ENCODE data around the gene TREH.

DNA sequence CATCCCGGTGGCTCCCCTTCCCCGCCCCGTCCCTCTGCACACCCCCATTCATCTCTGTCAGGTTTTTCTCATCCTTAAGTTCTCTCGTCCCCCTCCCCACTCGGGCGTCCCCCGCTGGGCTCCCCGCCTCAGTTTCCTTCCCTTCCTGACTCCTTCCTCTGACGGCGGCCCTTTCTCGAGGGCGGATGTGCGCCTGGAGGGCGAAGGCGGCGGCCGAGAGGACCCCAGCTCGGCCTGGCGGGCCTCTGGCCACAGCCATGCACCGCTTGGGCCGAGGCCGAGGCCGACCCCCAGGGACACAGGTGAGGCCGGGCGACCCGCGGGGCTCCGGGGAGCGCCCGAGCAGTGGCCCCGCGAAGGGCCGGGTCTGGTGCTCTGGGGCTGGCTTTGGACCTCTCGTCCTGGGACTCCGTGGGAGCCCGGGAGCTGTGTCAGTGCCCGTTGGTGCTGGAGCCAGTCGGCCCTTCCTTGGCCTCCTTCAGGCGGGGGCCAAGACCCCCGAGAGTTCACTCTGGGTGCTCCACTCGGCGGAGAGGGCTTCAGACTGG, 69.2 kb downstream of the TREH start:
- TF ChIP-seq, protein P1, sequence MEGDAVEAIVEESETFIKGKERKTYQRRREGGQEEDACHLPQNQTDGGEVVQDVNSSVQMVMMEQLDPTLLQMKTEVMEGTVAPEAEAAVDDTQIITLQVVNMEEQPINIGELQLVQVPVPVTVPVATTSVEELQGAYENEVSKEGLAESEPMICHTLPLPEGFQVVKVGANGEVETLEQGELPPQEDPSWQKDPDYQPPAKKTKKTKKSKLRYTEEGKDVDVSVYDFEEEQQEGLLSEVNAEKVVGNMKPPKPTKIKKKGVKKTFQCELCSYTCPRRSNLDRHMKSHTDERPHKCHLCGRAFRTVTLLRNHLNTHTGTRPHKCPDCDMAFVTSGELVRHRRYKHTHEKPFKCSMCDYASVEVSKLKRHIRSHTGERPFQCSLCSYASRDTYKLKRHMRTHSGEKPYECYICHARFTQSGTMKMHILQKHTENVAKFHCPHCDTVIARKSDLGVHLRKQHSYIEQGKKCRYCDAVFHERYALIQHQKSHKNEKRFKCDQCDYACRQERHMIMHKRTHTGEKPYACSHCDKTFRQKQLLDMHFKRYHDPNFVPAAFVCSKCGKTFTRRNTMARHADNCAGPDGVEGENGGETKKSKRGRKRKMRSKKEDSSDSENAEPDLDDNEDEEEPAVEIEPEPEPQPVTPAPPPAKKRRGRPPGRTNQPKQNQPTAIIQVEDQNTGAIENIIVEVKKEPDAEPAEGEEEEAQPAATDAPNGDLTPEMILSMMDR (IDR thresholded peaks at IDR 0.05) = no peak
- TF ChIP-seq POLR2A (IDR thresholded peaks at IDR 0.05; ENCODE audit: low read depth) (no peak), EP300 (IDR thresholded peaks at IDR 0.05) (no peak), POLR2AphosphoS5 (IDR thresholded peaks at IDR 0.05) (no peak)

All from esophagus muscularis mucosa (tissue), 4 donors.